Measurements from ENCODE around the gene NUDT13. TPM values are rescaled to one million over a fixed set of nuclear protein-coding genes. Genes with fewer than 3 reads are reported as not detected.

Gene NUDT13
- total and polyA plus RNA-seq, 2 of the 8 experiments (the other 6 are each of a cell fraction or from before 2014, with no cell fraction given), result 1.5 to 1.9 TPM

GRCh38 chr10:73167458-73167782 is 57.2 kb downstream of the NUDT13 start:
- WGBS, 2 experiments (ENCODE audit: extremely low coverage in 1 of 2, insufficient coverage in 1 of 2, insufficient read length in 1 of 2, insufficient replicate concordance in 2 of 2, low coverage in 1 of 2, low lambda C conversion rate in 2 of 2, missing lambda C conversion rate in 1 of 2), result 12% methylated on average over 5 of the region's 5 CpGs; no CpG with 5 or more reads in 1 of the 2 experiments
- Histone ChIP-seq H3K56ac (replicated peaks; ENCODE audit: insufficient read length, low read depth, low read length) (peak overlapping the region; percentile 5), H3K79me2 (ENCODE audit: control insufficient read depth in 1 of 2, insufficient read depth in 2 of 2, low read length in 2 of 2) (peaks cover 9 to 53% of the 10 kb centered on the region in 2 experiments), H3K4me1 (replicated peaks in 1 of 4; ENCODE audit: control insufficient read depth in 3 of 4, insufficient read depth in 4 of 4, low read length in 3 of 4) (no peaks in the 10 kb centered on the region; a peak in 2 of 7 replicates), H2BK12ac (ENCODE audit: low read depth, low read length) (no peak overlapping the region), H2BK120ac (replicated peaks; ENCODE audit: low read depth, low read length) (no peak overlapping the region), H3K4me3 (ENCODE audit: extremely low read depth in 1 of 4, insufficient read depth in 2 of 4, low read depth in 3 of 4, low read length in 4 of 4) (peak overlapping the region; percentile 88 to 99 (median 94)), H2AFZ (ENCODE audit: low read length) (peak overlapping the region; percentile 68; the same call in 1 of the 2 replicates), H2BK5ac (ENCODE audit: low read depth, low read length) (peak overlapping the region; percentile 76), H4K5ac (ENCODE audit: insufficient read length, low read depth, low read length) (peak overlapping the region; percentile 63), H3K9ac (replicated peaks in 1 of 4; ENCODE audit: extremely low read depth in 1 of 4, low read depth in 3 of 4, low read length in 3 of 4) (peak overlapping the region; percentile 59 to 94 (median 92)), H4K91ac (replicated peaks; ENCODE audit: insufficient read length, low read length) (no peak overlapping the region), H2BK15ac (ENCODE audit: low read length) (no peak overlapping the region), H3K23ac (ENCODE audit: insufficient read length) (no peak overlapping the region), H4K8ac (ENCODE audit: extremely low read depth, insufficient read depth, low read length) (no peak overlapping the region; the same call in 1 of the 2 replicates), H3K79me1 (ENCODE audit: low read depth, low read length) (peaks cover 5% of the 10 kb centered on the region; the same call in 1 of the 2 replicates), H3K4ac (replicated peaks; ENCODE audit: insufficient read length, low read depth, low read length) (no peak overlapping the region), H3K14ac (ENCODE audit: insufficient read length) (no peak overlapping the region), H3K4me2 (ENCODE audit: insufficient read depth in 1 of 2, low read depth in 2 of 2, low read length in 2 of 2) (peak overlapping the region; percentile 70 to 77), H3K9me3 (ENCODE audit: insufficient read depth in 2 of 2, low read depth in 1 of 2, low read length in 1 of 2) (no peaks in the 10 kb centered on the region; a peak in 1 of 4 replicates), H3K27me3 (replicated peaks in 1 of 4; ENCODE audit: control insufficient read depth in 3 of 4, extremely low read depth in 1 of 4, insufficient read depth in 3 of 4, low read length in 3 of 4) (no peaks in the 10 kb centered on the region), H2AK5ac (ENCODE audit: low read depth, low read length) (no peak overlapping the region), H3K36me3 (ENCODE audit: control insufficient read depth in 2 of 4, insufficient read depth in 4 of 4, low read length in 3 of 4) (peaks cover 2 to 14% (median 11%) of the 10 kb centered on the region in 4 experiments; a peak in 6 of 8 replicates), H4K20me1 (replicated peaks in 1 of 2; ENCODE audit: control insufficient read depth in 1 of 2, insufficient read depth in 2 of 2, low read length in 2 of 2) (peaks cover 0 to 5% of the 10 kb centered on the region in 2 experiments), H3K23me2 (ENCODE audit: low read depth, low read length) (no peaks in the 10 kb centered on the region; the same call in 1 of the 2 replicates), H3K18ac (ENCODE audit: extremely low read depth, low read length) (no peak overlapping the region), H2BK20ac (ENCODE audit: low read length) (no peak overlapping the region), H3K27ac (ENCODE audit: low read depth, low read length) (peak overlapping the region; percentile 85)
- POLR2A ChIA-PET (ENCODE audit: partially characterized antibody), result interaction anchor here (1.0 to 2.3 kb wide), 5 partner anchors 9 to 79 kb away, joined by 3 to 10 read pairs (median 4); partner anchors contain the start of genes DNAJC9, NUDT13 and P4HA1
- DNase-seq (ENCODE audit: low read depth in 1 of 2, low spot score in 2 of 2) (no peak), FAIRE-seq (no peak)
- CTCF ChIA-PET (ENCODE audit: partially characterized antibody), result interaction anchor here (1.2 kb wide), 1 partner anchor 9 kb away, joined by 4 read pairs; no protein-coding TSS in a partner anchor
- no peak for TF ChIP-seq NANOG (IDR thresholded peaks at IDR 0.05; ENCODE audit: insufficient read depth, low read depth, low read length, poor library complexity, severe bottlenecking)
- TF ChIP-seq POLR2A (IDR thresholded peaks at IDR 0.05; ENCODE audit: control extremely low read depth in 1 of 2, low read depth in 2 of 2, low read length in 2 of 2), result no peak
- no peak for TF ChIP-seq SP4 (IDR thresholded peaks at IDR 0.05; ENCODE audit: low read length)
- TF ChIP-seq BACH1 (IDR thresholded peaks at IDR 0.05; ENCODE audit: low read length), result no peak
- TF ChIP-seq HDAC2 (IDR thresholded peaks at IDR 0.05; ENCODE audit: borderline replicate concordance in 1 of 2, low read depth in 2 of 2, low read length in 2 of 2), result no peak
- no peak for TF ChIP-seq RXRA (IDR thresholded peaks at IDR 0.05; ENCODE audit: insufficient read depth, low read depth, low read length)
- TF ChIP-seq TAF7 (optimal IDR thresholded peaks at IDR 0.05; ENCODE audit: borderline replicate concordance, low read depth, low read length), result no peak
- TF ChIP-seq, protein P1, sequence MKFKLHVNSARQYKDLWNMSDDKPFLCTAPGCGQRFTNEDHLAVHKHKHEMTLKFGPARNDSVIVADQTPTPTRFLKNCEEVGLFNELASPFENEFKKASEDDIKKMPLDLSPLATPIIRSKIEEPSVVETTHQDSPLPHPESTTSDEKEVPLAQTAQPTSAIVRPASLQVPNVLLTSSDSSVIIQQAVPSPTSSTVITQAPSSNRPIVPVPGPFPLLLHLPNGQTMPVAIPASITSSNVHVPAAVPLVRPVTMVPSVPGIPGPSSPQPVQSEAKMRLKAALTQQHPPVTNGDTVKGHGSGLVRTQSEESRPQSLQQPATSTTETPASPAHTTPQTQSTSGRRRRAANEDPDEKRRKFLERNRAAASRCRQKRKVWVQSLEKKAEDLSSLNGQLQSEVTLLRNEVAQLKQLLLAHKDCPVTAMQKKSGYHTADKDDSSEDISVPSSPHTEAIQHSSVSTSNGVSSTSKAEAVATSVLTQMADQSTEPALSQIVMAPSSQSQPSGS (IDR thresholded peaks at IDR 0.05; ENCODE audit: low read length), result no peak
- TF ChIP-seq, protein P2, sequence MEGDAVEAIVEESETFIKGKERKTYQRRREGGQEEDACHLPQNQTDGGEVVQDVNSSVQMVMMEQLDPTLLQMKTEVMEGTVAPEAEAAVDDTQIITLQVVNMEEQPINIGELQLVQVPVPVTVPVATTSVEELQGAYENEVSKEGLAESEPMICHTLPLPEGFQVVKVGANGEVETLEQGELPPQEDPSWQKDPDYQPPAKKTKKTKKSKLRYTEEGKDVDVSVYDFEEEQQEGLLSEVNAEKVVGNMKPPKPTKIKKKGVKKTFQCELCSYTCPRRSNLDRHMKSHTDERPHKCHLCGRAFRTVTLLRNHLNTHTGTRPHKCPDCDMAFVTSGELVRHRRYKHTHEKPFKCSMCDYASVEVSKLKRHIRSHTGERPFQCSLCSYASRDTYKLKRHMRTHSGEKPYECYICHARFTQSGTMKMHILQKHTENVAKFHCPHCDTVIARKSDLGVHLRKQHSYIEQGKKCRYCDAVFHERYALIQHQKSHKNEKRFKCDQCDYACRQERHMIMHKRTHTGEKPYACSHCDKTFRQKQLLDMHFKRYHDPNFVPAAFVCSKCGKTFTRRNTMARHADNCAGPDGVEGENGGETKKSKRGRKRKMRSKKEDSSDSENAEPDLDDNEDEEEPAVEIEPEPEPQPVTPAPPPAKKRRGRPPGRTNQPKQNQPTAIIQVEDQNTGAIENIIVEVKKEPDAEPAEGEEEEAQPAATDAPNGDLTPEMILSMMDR (IDR thresholded peaks at IDR 0.05; ENCODE audit: control extremely low read depth in 1 of 3, insufficient read depth in 1 of 3, low read depth in 1 of 3, low read length in 3 of 3), result no peak
